ENCODE data around the gene PSMA4.
"Not testable (repeated sequence)": the region's sequence is repeated elsewhere in the genome, so short reads cannot be mapped to it uniquely, and the experiment has no call there.

The PSMA4 gene

DNA sequence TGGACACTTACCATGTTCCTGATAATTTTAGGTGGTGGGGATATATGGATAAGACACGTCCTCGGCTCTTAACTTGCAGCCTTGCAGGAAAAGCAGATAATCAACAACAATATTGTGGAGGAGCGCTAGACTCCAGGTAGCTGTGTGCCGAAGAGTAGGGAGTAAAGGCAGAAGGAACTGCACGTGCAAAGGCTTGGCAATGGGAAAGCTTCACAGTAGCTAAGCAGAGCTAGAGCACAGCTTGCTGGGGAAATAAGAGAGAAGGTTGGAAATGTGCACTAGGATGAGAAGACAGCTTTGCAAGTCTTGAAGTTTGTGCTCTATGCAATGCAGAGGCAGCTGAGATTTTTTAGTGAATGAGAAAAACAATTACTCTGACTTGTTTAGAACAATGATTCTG lies 12.4 kb downstream of the PSMA4 start:
- DNase-seq: no peak

DNA sequence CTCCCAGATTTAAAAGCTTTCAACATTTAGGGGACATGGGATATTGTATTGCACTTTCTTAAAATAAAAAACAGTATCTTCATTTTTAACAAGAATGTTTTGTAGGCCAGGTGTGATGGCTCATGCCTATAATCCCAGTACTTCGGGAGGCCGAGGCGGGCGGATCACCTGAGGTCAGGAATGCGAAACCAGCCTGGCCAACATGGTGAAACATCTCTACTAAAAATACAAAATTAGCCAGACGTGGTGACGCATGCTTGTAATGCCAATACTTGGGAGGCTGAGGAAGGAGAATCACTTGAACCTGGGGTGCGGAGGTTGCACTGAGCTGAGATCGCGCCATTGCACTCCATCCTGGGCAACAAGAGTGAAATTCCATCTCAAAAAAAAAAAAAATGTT lies 20.0 kb downstream of the PSMA4 start:
- not testable (repeated sequence) for DNase-seq

DNA sequence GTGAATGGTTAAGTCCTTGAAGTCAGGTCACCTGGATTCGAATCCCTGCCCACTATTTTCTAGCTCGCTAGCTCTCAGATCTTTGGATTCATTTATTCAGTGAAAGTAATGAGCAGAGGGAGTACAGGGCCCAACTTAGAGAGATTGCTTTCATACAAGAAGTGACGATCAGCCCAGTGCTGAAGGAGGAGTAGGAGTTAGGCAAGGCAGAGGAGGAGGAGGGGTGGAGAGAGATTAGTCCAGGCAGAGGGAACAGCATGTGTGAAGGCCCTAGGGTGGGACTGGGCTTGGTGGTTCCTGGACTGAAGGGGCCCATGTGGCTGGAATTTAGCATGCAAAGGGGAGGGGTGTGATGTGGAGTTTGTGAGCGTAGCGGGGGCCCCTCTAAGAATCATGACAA lies 21.2 kb downstream of the PSMA4 start:
- no peak for DNase-seq

DNA sequence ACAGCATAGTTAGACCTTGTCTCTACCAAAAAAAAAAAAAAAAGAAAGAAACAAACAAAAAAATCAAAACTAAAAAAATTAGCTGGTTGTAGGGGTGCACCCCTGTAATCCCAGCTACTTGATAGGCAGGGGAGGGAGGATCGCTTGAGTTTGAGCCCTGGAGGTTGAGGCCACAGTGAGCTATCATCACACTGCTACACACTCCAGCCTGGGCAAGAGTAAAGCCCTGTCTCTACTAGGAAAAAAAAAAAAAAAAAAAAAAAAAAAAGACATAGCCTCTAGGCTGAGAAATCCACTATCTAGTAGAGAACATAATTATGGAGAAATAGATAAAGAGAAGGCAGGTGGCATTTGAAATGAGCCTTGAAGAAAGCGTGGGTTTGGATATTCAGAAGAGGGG lies 22.8 kb downstream of the PSMA4 start:
- no peak for DNase-seq

GRCh38 chr15:78564743-78565096 lies 24.5 kb downstream of the PSMA4 start:
- no peak for DNase-seq

GRCh38 chr15:78565097-78565950 lies 25.1 kb downstream of the PSMA4 start, which contains the start of gene CHRNA5:
Gene CHRNA5, plus strand, starts transcription at chr15:78565520. Its CDS starts 200 bp downstream, at chr15:78565720.
- peak; percentile 60 for DNase-seq

DNA sequence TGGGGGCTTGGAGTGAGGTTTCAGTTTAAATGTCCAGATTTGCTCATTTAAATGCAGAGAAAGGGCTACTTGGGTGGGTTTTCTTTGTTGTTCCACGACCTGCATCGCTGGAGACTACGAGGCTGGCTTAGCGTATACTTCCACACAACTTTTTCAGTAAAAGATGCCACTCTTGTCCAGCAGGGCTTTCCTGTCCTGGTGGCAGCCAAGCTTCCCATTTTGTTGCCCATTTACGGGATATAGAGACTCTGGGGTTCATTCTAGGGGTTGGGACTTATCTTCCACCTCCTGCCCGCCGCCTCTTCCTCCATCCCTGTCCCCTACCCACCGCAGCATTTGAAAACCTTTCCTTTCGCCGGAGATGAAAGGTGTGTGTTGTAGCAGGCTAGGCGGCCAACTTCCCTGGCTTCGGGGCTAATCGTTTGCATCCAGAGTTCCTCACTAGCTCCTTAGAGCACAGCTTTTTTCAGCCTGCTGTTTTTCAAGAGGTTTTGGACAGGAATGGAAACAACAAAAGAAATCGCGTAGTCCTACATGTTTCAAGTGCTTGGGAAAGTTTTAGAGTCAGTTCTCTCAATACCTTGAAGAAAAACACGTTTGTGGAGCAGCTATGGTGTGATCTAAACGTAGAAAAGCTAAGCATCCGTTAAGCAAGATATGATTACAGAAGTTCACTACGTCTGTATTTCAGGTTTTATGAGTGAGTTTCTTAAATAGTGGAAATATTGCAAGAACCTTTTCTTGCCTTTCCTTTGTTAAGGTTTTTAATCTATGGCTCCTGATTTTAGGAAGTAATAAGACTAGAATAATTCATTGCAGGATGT lies 25.9 kb downstream of the PSMA4 start:
- DNase-seq: no peak

DNA sequence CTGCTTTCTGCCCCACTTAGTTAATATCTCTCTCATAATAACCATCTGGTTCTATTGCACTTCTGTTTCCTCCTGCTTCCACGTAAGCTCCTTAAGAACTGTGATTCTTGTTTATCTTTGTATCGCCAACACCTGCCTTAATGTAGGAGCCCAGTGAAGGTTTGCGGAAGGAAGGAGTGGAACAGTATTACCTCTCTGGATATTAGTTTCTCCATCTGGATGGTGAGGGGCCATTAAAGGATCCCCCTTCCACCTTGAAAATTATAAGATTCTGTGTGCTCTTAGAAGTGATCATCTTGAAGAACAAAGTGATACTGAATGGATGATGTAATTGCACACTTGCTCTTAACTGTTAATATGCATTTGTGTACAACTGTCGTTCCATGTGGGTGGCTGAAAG lies 27.3 kb downstream of the PSMA4 start:
- no peak for DNase-seq

GRCh38 chr15:78570710-78571109 lies 30.5 kb downstream of the PSMA4 start:
- no peak for DNase-seq

DNA sequence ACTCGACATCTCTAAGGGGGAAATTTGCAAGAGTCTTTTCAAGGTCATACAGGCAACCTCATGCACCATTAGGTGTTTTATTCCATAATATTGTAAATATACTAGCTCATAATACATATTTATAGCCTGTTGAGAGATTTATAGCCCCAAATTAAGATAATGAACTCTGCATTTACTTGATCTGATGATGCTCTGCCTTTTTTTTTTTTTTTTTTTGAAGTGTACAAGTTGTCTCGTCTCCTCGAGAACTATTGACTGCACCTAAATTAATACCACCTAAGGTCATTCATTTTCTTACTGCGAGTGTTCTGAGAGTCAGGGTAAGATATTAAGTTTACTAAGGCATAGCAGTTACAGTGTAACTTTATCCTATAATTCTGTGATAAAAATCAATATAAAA lies 31.1 kb downstream of the PSMA4 start:
- DNase-seq: no peak

GRCh38 chr15:78573416-78573815 lies 33.2 kb downstream of the PSMA4 start:
- DNase-seq: no peak

DNA sequence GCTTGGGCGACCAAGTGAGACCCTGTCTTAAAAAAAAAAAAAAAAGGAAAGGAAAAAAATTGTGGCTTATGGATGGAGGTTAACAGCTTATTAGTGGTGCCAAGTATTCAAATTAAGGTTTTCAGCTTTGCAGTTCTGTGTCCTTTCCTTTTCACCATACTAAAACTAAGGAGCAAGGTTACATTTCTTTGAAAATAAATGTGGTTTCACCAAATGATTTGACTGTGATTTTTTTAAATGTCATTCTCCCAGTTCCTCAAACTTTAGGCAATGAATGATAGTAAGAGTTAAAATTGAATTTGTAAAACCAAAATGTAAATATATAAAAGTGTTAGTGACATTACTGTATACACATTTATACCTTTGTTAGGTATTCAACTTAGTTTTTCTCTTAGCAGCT lies 34.7 kb downstream of the PSMA4 start:
- no peak for DNase-seq

- no peak for DNase-seq
These were observed 57.3 kb downstream of the PSMA4 start for GRCh38 chr15:78597583-78597982.

GRCh38 chr15:78598348-78598747 lies 58.1 kb downstream of the PSMA4 start:
- DNase-seq: no peak

DNA sequence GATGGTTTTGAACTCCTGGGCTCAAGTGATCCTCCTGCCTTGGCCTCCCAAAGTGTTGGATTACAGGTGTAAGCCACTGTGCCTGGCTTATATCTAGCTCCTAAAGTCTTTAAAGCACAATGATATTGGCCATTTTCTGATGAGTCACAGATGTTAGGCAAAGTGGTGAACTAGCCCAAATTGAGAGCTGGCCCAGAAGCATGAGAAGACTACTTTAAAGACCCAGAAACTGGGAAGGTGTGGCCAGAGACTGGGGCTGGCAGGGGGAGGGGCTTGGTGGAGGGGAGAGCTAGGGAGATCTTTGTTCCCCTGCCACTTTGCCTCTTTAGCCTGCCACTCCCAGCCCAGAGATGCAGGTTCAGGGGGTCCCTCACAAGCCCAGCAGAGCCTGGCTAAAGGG lies 58.9 kb downstream of the PSMA4 start:
- no peak for DNase-seq

Measured in DMS153 (cell line).